Lower lobe of right lung (tissue), 2 donors: ENCODE data around the gene CNIH3. TPM values are rescaled to one million over a fixed set of nuclear protein-coding genes. Genes with fewer than 3 reads are reported as not detected.
"Not testable (repeated sequence)": the region's sequence is repeated elsewhere in the genome, so short reads cannot be mapped to it uniquely, and the experiment has no call there.

Experiments used
- ATAC-seq, 2 donors: fragments of 200-7000 bp; cut with Tn5 transposase; one replicate each; pipeline ENCODE4 v1.9.1; 2020 to 2022; ENCODE audit warnings: mild to moderate bottlenecking in 2 of 2, moderate library complexity in 2 of 2
- DNase-seq: peaks from one replicate; pipeline ENCODE4 v3.0.0-alpha.2; 2020
- H3K27ac ChIP-seq: fragments of 200-600 bp; one replicate; pipeline ENCODE4 v1.8.0; 2022
- H3K27me3 ChIP-seq: fragments of 200-600 bp; one replicate; pipeline ENCODE4 v1.8.0; 2022; ENCODE audit warnings: low read depth
- H3K36me3 ChIP-seq: fragments of 200-600 bp; one replicate; pipeline ENCODE4 v1.8.0; 2022; ENCODE audit warnings: mild to moderate bottlenecking
- H3K4me1 ChIP-seq: fragments of 200-600 bp; one replicate; pipeline ENCODE4 v1.8.0; 2022
- H3K4me3 ChIP-seq: fragments of 200-600 bp; one replicate; pipeline ENCODE4 v1.8.0; 2022; ENCODE audit warnings: mild to moderate bottlenecking
- H3K9me3 ChIP-seq: fragments of 200-600 bp; one replicate; pipeline ENCODE4 v1.8.0; 2022
- intact Hi-C: fragments of 100-400 bp; cut with DNase I; formaldehyde crosslinking; loops from one replicate; pipeline ENCODE4 v1.11.0; 2022
- total RNA-seq: library from RNA; stranded (reverse); fragmentation: NEBNext Ultra II Directional; extraction: Animal tissue kit (Norgen Biotek cat#: 25700); gene quantifications from one replicate; pipeline ENCODE4 v1.2.1, GENCODE V29; 2021
- TF ChIP-seq, protein P1 (sequence below): fragments of 200-600 bp; IDR thresholded peaks from one replicate; pipeline ENCODE4 v1.8.0; 2022; ENCODE audit warnings: antibody characterized with exemption, mild to moderate bottlenecking
- donor health status: DM: no; HTN: yes; CAD: no; lungs with severe emphysema.

Gene CNIH3
- total RNA-seq, 1 donor from 2014 or later, result 2.1 TPM

DNA sequence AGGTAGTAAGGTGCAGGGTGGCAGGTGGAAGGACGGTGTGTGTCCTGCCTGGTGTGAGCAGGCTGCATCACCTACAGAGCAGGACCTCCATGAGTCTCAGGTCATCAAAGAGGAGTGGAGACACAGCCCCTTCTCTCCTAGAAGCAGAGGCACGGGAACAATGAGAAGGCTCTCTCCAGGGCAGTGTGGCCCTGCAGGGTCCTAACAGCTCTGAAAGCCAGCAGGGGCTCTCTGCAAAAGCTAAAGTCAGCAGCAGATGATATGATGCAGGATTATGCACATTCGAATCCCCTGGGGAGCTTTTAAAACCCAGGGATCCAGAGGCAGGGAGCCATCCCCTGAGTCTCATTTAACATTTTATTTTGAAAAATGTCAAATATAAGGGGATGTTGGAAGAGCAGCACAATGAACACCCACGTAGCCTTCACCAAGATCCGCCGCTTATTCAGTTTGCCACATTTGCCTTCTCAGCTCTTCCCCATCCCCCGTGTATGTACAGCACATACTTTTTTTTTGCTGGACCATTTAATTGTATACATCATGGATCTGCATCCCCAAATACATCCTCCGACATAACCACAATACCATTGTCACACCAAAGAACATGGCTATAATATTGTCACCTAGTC is 88.1 kb downstream of the CNIH3 start:
- Histone ChIP-seq H3K4me1 (no peaks in the 10 kb centered on the region), H3K27ac (no peak overlapping the region), H3K27me3 (no peaks in the 10 kb centered on the region), H3K4me3 (no peak overlapping the region), H3K36me3 (no peaks in the 10 kb centered on the region), H3K9me3 (no peaks in the 10 kb centered on the region)
- intact Hi-C loops, result no loop called here
- TF ChIP-seq, protein P1, sequence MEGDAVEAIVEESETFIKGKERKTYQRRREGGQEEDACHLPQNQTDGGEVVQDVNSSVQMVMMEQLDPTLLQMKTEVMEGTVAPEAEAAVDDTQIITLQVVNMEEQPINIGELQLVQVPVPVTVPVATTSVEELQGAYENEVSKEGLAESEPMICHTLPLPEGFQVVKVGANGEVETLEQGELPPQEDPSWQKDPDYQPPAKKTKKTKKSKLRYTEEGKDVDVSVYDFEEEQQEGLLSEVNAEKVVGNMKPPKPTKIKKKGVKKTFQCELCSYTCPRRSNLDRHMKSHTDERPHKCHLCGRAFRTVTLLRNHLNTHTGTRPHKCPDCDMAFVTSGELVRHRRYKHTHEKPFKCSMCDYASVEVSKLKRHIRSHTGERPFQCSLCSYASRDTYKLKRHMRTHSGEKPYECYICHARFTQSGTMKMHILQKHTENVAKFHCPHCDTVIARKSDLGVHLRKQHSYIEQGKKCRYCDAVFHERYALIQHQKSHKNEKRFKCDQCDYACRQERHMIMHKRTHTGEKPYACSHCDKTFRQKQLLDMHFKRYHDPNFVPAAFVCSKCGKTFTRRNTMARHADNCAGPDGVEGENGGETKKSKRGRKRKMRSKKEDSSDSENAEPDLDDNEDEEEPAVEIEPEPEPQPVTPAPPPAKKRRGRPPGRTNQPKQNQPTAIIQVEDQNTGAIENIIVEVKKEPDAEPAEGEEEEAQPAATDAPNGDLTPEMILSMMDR, result no peak
- no peak for ATAC-seq
- no peak for DNase-seq

DNA sequence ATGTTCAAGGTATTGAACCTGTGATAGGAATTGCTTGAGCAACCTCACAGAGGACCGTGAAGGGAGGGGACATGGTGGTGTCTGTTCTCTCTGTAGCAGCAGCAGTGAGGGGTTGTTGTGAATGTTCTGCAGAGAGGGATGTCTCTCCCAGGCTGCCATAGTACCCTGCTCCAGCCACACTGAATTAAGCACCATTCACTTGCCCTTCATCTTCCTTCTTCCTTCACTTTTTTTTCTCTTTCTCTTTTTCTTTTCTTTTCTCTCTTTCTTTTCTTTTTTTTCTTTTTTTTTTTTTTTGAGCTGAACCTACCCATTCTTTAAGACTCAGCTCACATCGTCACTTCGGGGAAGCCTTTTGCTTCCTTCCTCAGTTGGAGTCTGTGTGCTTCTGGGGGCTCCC is 89.5 kb downstream of the CNIH3 start:
- Histone ChIP-seq H3K4me1 (no peaks in the 10 kb centered on the region), H3K27ac (no peak overlapping the region), H3K27me3 (no peaks in the 10 kb centered on the region), H3K36me3 (no peaks in the 10 kb centered on the region), H3K4me3 (no peak overlapping the region), H3K9me3 (no peaks in the 10 kb centered on the region)
- intact Hi-C loops, result no loop called here
- ATAC-seq (no peak), DNase-seq (no peak)
- TF ChIP-seq, protein P1, result no peak

DNA sequence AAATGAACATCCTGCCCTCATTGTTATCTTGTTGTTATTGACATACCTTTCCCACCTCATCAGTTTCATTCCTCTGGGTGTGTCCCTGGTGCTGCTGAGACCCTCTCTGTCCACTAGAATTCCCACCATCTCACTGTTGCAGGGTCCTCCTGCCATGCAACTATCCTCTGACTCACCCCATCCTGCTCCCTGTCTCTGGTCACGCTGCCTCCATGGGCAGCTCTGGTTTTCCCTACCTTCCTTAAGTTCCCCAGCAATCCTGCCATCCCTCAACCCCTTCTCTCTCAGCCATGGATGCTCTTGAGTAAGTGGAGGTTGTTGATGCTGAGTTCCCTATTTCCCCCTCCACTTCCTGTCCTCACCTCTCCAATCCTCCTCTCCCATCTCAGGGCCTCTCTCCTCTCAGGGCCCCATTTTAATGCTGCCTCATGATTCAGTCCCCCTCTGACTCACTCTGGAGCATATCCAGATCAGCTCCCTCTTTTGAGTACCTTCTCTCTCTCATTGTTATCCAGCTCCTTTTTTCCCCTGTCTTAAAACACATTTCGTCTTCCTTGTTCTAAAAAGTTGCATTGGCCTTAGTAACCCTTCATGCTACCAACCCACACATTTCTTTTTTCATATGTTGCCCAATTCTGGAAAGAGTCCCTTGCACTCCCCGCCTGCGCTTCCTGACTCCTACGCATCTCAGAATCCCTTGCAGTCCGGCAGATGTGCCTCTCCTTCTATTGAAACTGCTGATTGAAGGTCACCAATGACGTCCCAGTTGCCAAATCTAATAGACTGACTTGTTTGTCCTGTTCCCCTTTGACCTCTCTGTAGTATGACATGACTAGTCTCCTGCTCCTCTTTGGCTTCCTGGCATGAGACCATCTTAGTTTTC is 92.0 kb downstream of the CNIH3 start:
- no peak overlapping the region for H3K4me3 ChIP-seq
- DNase-seq (peak; percentile 64), ATAC-seq (peak; percentile 54 to 78)
- no peaks in the 10 kb centered on the region for H3K36me3 ChIP-seq
- TF ChIP-seq, protein P1, result no peak
- H3K4me1 ChIP-seq, result no peaks in the 10 kb centered on the region
- intact Hi-C loops, result no loop called here
- H3K27ac ChIP-seq, result no peak overlapping the region
- H3K9me3 ChIP-seq, result no peaks in the 10 kb centered on the region
- H3K27me3 ChIP-seq, result no peaks in the 10 kb centered on the region

DNA sequence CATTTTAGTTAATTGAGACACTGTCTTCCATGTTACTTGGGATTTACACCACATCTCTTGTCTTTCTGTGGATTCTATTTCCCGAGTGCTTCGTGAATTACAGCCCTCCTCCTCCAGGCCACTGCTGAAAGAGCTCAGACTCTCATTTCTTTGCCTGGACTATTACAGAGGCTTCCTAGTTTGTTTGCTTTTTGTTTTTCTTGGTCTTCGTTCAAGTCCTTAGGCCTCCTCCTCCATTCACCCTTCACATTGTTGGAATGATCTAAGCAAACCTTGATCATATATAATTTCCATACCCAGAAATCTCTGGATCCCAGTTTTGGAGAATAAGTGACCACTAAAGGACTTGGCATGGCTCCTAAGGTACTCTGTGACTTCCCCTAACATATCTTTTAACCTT is 94.1 kb downstream of the CNIH3 start:
- Histone ChIP-seq H3K36me3 (no peaks in the 10 kb centered on the region), H3K4me1 (no peaks in the 10 kb centered on the region), H3K27me3 (no peaks in the 10 kb centered on the region), H3K4me3 (no peak overlapping the region), H3K27ac (no peak overlapping the region), H3K9me3 (no peaks in the 10 kb centered on the region)
- no peak for DNase-seq
- TF ChIP-seq, protein P1, result no peak
- no peak for ATAC-seq
- intact Hi-C loops, result no loop called here

DNA sequence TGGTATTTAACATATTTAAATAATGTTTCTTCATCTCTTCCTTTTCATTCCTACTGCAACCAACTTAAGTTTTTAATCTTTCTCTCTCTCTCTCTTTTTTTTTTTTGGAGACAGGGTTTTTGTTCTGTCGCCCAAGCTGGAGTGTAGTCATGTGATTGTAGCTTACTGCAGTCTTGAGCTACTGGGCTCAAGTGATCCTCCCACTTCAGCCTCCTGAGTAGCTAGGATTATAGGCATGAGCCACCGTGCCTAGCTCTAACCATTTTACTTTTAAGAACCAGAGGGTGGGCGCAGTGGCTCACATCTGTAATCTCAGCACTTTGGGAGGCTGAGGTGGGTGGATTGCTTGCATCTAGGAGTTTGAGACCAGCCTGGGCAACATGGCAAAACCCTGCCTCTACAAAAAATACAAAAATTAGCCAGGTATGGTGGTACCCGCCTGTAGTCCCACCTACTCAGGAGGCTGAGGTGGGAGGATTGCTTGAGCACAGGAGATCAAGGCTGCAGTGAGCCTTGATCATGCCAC is 95.2 kb downstream of the CNIH3 start:
- intact Hi-C loops, H3K9me3 ChIP-seq, DNase-seq, H3K4me3 ChIP-seq, H3K36me3 ChIP-seq, H3K27me3 ChIP-seq, H3K4me1 ChIP-seq, ATAC-seq, H3K27ac ChIP-seq: not testable (repeated sequence)

DNA sequence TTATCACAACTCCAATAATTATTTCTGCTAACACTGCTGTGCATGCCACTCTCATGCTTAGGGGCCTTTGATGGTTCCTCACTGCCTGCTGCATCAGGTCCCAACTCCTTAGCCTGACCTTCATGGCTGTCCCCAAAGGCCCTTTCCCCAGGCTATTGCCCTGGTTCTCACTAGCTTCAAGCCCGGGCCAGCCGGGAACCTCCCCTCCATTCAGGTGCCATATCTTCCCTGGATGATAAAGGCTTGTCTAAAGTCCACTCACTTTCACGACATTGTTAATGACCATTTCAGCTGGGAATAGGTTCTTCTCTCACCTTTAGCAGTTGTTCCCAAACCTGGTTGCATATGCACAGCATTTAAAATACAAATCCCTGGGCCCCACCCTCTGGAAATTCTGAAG is 95.8 kb downstream of the CNIH3 start:
- no peak for DNase-seq
- Histone ChIP-seq H3K36me3 (no peaks in the 10 kb centered on the region), H3K4me3 (no peak overlapping the region), H3K4me1 (no peaks in the 10 kb centered on the region), H3K27ac (no peak overlapping the region), H3K9me3 (no peaks in the 10 kb centered on the region), H3K27me3 (no peaks in the 10 kb centered on the region)
- ATAC-seq, result no peak
- intact Hi-C loops, result no loop called here
- TF ChIP-seq, protein P1, result no peak
